Fibroblast of pulmonary artery (primary cell): ENCODE measurements around the gene SPACDR.
A peak's percentile ranks its signal among the peaks of the same experiment; 100 is the strongest.

Source experiments
- DNase-seq: peaks from one replicate; pipeline ENCODE4 v3.0.0-alpha.2; 2010; ENCODE audit warnings: low read depth
- H3K4me3 ChIP-seq: replicated peaks from 2 replicates; pipeline ENCODE4 v1.5.1; 2011; ENCODE audit warnings: low read depth, mild to moderate bottlenecking, control low read depth, low read length, moderate library complexity
- CTCF ChIP-seq: IDR thresholded peaks from 2 replicates; pipeline ENCODE4 v1.5.1; 2011; ENCODE audit warnings: mild to moderate bottlenecking, control low read depth, low read length, inconsistent platforms; ENCODE audit errors: missing control alignments

SPACDR gene

GRCh38 chr7:100476903-100477870, 13.1 kb upstream of the SPACDR start:
- H3K4me3 ChIP-seq: peak overlapping the region; percentile 93
- DNase-seq: no peak
- peak; percentile 30 for TF ChIP-seq CTCF

- no peak for TF ChIP-seq CTCF
- no peak for DNase-seq
- H3K4me3 ChIP-seq: peak overlapping the region; percentile 93
These were observed 12.2 kb upstream of the SPACDR start for GRCh38 chr7:100476101-100476780.

- peak overlapping the region; percentile 93 for H3K4me3 ChIP-seq
- no peak for TF ChIP-seq CTCF
- DNase-seq: no peak
These were observed 11.5 kb upstream of the SPACDR start for GRCh38 chr7:100475549-100475948.

GRCh38 chr7:100472854-100473499, 8.9 kb upstream of the SPACDR start:
- no peak for TF ChIP-seq CTCF
- peak overlapping the region; percentile 36 for H3K4me3 ChIP-seq
- peak; percentile 79 for DNase-seq

GRCh38 chr7:100472121-100472851, 8.2 kb upstream of the SPACDR start:
- no peak for DNase-seq
- TF ChIP-seq CTCF: no peak
- peak overlapping the region; percentile 36 for H3K4me3 ChIP-seq

GRCh38 chr7:100471021-100471420, 7.0 kb upstream of the SPACDR start:
- no peak for DNase-seq
- no peak for TF ChIP-seq CTCF
- no peak overlapping the region for H3K4me3 ChIP-seq
